IPS DF 4.7 (cell line): Measurements from ENCODE around the gene KRT222.

Source experiments
- DNase-seq: peaks from one replicate; pipeline ENCODE4 v3.0.0-alpha.2; 2013; ENCODE audit warnings: low spot score; ENCODE audit errors: extremely low read depth

The KRT222 gene

GRCh38 chr17:40664582-40665333, at the start of gene KRT222:
Gene KRT222 (minus strand): TSS chr17:40665177. CDS start chr17:40665099, 78 bp downstream.
- DNase-seq = no peak

GRCh38 chr17:40714473-40714872, 49.5 kb upstream of the KRT222 start:
- DNase-seq = no peak

DNA sequence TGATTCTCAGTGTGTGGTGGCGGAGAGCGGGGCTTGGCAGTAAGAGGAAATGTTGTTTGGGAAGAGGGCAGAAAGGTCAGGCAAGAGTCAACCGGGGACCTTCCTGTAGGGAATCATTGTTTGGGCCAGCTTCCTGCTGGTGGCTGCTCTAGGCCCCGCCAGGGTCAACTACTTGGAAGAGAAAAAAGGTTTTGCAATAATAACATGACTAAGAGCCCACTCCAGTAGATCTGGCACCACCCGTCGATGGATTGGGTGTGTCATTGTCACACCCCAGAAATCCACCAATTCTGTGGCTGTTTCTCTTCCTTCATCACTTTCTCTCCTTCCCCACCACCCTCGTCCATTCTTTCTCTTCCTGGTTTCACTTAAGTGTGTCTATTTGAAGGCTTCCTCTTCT, 42.8 kb upstream of the KRT222 start:
- DNase-seq = no peak

DNA sequence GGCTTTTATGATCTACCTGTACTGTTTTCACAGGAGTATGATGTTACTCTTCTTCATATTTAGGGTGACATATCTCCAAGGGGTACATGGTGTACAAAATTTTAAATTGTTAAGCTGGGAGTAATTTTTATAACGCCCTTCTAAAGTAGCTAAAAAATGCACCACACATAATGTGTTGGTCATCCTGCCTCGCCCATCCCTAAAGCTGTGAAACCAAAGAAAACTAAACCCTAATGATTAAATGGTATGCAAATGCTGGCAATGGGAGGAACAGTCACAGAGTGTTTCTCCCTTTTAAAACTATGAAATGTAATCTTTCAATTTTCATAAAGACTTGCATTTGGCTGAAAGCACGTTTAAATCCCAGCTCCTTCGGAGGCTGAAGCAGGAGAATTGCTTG, 40.6 kb upstream of the KRT222 start:
- no peak for DNase-seq

GRCh38 chr17:40703652-40704051, 38.7 kb upstream of the KRT222 start, which contains the start of gene KRT24:
Gene KRT24 (minus strand): TSS chr17:40703752. CDS start chr17:40703693, 59 bp downstream.
- DNase-seq = no peak

DNA sequence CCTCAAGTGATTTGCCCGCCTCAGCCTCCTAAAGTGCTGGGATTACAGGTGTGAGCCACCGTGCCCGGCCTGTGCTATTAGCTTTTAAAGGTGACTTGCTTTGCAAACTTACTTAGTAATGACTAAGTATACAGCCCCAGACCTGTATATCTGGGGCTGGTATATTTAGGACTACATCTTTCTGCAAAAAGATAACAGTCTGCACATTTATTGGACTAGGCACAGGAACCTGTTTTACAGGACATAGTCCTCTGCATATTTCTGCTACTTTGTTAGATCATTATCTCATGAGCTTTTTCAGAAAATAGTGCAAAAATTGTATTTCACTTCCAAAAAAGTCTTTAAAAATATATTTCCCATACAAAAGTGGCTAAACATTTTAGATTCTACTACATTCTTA, 37.3 kb upstream of the KRT222 start:
- DNase-seq = no peak

DNA sequence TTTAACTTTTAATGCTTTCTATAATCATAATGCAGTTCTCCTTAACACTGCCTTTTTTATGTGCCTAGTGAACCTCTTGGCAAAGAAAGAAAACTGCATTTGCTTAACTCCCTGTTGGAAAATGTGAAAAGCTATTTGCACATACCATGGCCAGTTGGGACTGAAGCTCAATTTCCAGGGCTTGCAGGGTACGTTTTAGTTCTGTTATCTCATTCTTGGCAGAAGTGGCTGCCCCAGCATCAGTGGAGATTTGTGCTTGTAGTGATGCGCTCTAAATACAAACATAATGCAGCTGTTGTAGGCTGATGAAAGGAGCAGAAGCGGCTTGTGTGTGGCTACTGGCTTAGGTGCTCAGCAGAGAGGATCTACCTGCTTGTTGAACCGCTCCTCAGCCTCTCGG, 34.9 kb upstream of the KRT222 start:
- DNase-seq = no peak

DNA sequence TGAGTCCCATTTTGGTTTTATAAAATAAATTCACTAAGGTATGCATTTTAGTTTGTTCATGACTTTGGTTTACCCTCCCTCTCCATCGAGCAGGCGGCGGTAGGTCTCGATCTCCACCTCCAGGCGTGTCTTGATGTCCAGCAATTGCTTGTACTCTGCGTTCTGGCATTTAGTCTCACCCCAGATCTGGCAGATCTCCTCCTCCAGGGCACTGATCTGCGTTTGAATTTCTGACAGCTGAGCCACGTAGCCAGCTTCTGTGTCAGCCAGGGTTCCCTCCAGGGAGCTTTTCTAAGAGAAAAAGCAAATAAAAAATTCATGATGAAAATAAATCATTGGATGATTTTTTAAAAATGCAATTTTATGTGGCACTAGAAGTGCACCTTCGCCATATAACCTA, 34.4 kb upstream of the KRT222 start:
- no peak for DNase-seq

- no peak for DNase-seq
Observed at GRCh38 chr17:40697297-40697696, 32.3 kb upstream of the KRT222 start.

GRCh38 chr17:40696651-40697072, 31.7 kb upstream of the KRT222 start:
- DNase-seq = no peak

DNA sequence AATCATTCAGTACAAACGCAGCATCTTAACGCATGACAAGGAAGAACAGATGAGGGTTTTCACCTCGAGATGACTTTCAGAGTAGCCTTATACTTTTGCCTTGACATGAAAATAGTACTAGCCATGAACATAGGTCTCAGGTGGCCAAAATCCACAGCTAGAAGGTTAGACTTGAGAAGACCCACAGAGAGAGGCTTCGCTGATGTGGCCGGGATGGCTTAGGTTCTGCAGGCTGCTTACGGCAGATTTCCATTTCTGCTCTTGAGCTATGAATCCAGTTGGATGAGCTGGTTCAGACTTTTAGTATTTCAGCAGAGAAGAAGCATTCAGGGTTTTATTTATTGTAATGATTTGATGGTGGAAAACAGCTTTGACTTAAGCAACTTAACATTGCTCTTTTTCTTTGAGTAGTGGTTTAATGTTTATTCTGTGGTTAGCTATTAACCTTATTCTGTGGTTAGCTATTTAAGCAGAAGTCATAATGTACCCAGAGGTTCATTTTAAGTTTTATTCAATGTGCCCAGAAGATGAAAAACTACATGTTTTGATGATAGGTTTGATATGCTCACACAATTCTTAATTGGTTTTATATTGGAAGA, 31.0 kb upstream of the KRT222 start:
- DNase-seq = no peak

- DNase-seq = no peak
Observed at GRCh38 chr17:40694584-40694983, 29.6 kb upstream of the KRT222 start.

GRCh38 chr17:40687106-40687505, 22.1 kb upstream of the KRT222 start:
- no peak for DNase-seq

DNA sequence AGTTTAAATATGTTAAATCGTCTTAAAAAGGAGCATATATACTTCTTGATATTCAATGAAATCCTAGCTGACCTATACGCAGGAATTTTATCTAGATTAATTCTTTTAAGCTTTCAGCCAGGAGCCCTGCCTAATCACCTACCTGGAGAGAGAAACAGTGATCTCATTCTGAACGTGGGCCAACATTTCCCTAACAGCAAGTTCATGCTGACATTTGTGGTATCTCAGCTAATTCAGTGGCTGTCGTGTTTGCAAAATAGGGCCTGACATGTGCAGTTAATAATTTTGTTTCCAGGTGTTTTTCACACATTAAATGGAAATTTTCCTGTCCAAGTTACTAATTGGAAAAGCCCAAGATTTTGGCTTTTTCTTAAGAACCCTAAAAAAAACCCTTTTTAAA, 21.2 kb upstream of the KRT222 start:
- DNase-seq = no peak

GRCh38 chr17:40680998-40681397, 16.0 kb upstream of the KRT222 start:
- DNase-seq = no peak

DNA sequence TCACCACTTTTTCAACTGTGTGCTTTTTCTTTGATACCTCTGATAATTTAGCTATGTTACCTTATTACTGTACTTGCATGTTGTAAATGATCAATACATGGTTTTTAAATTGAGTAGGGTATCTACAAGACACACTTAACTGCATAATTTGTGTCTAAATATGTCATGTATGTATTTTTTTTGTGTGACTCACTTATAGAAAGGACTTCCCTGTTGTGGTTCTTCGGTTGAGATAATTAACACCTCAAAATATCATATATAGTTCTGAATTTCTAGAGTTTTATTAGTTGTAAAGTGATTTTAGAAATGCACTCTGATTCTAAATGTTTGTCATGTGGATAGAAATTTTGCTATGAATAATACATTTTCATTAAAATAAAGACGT, 14.5 kb upstream of the KRT222 start:
- DNase-seq = no peak

GRCh38 chr17:40678902-40679522, 14.0 kb upstream of the KRT222 start:
- DNase-seq = no peak

- DNase-seq = no peak
Observed at GRCh38 chr17:40675905-40676304, 10.9 kb upstream of the KRT222 start.

GRCh38 chr17:40672654-40673053, 7.7 kb upstream of the KRT222 start:
- no peak for DNase-seq

DNA sequence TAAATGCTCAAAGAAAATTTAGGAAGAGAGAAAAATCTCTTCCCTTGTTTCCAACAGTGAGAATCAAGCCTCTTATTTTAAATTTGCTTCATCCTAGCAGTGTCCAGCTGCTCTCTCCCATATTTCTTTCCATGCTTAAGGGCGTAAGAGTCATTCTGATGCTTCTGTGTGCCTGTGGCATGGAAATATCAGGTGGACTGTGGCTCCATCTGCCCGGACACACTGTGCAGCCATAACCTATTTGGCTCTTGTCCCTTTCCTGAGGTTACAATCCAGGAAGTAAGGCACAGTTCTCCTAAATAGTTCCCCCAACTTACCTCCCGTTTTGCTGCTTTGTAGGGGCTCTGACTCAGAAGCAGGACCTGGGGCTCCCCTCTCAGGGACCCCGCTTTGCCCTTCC, 6.3 kb upstream of the KRT222 start:
- DNase-seq = no peak

DNA sequence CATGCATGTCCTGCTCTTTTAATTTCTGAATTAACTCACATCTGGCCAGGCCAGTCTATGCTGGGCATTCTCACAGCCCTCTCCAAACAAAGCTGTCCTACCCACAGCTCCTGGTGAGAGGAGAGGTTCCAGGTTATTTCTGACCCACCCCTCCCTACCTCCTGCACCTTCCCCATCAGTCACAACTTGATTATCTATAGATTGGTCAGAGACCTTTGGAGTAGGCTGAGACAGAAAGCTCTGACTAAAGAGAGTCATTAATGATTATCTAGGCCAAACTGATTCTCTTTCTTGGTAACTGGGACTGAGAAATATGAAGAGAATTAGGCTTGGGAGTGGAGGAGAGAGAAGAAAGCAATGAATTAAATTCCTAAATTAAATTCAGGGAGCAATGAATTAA, 1.4 kb upstream of the KRT222 start:
- no peak for DNase-seq

DNA sequence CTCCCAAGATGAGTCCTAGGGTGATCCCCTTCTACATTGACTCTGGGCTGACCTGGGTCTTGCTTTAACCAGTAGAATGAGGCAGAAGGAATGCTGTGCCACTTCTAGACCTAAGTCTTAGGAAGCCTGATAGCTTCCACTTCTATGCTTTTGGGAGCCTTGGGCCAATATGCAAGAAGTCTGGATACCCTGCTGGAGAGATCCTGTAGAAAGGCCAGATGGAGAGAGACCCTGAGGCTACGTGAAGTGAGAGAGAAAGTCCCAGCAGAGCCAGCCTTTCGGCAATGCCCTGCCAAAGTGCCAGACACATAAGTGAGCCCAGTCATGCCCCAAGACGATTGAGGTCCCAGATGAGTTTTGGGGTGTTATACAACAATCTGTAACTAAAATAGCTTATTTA, 1.7 kb downstream of the KRT222 start:
- no peak for DNase-seq

- no peak for DNase-seq
Observed at GRCh38 chr17:40659911-40660310, 5.1 kb downstream of the KRT222 start.
